Stomach (tissue), 9 donors: ENCODE data around the gene GNPAT. TPM values are rescaled to one million over a fixed set of nuclear protein-coding genes. Genes with fewer than 3 reads are reported as not detected.

ENCODE experiments used
- DNase-seq, 2 donors: peaks; one replicate each; pipeline versions ENCODE4 v3.0.0 to v3.0.0-alpha.2; 2013 to 2019
- H3K27ac ChIP-seq, 5 donors: fragments of 200-600 bp in 4 of 5; sonication (generic) in 4 of 5; one replicate each; pipeline ENCODE4 v1.5.1; 2013 to 2019; ENCODE audit warnings: mild to moderate bottlenecking in 1 of 5, moderate library complexity in 1 of 5
- H3K27me3 ChIP-seq, 3 donors: fragments of 200-600 bp; sonication (generic); one replicate each; pipeline ENCODE4 v1.5.1; 2017 to 2019; ENCODE audit warnings: mixed run types in 1 of 3
- H3K36me3 ChIP-seq, 4 donors: fragments of 200-600 bp; sonication (generic); 1 replicate in 3 of 4; 2 replicates in 1 of 4; pipeline ENCODE4 v1.5.1; 2016 to 2019
- H3K4me1 ChIP-seq, 4 donors: fragments of 200-600 bp; sonication (generic); one replicate each; pipeline ENCODE4 v1.5.1; 2016 to 2019
- H3K4me3 ChIP-seq, 4 donors: fragments of 200-600 bp; sonication (generic) in 3 of 4; one replicate each; pipeline ENCODE4 v1.5.1; 2016 to 2019; ENCODE audit warnings: mild to moderate bottlenecking in 1 of 4
- H3K9me3 ChIP-seq, 4 donors: fragments of 200-600 bp; sonication (generic); one replicate each; pipeline ENCODE4 v1.5.1; 2016 to 2019
- EP300 ChIP-seq: sonication (generic); formaldehyde crosslinking; IDR thresholded peaks from one replicate; pipeline ENCODE4 v1.6.1; 2017; ENCODE audit warnings: antibody characterized with exemption
- POLR2A ChIP-seq, 4 donors: fragments of 450-650 bp; IDR thresholded peaks; one replicate each; pipeline ENCODE4 v1.6.1; 2016; ENCODE audit warnings: antibody characterized with exemption in 4 of 4, control low read depth in 2 of 4, mild to moderate bottlenecking in 1 of 4, moderate library complexity in 1 of 4
- POLR2AphosphoS5 ChIP-seq, 3 donors: sonication (generic); formaldehyde crosslinking; IDR thresholded peaks; one replicate each; pipeline ENCODE4 v1.6.1; 2016; ENCODE audit warnings: antibody characterized with exemption in 3 of 3
- WGBS, 5 donors: extraction: QIAGEN DNeasy Blood & Tissue Kit in 3 of 5; methylation state at CpG; one replicate each; pipeline versions ENCODE4 v1.1.5 to v1.1.7; 2013 to 2018; 5-methylcytosine and 5-hydroxymethylcytosine counted together
- intact Hi-C: fragments of 100-400 bp; cut with DNase I; formaldehyde crosslinking; loops from one replicate; pipeline ENCODE4 v1.15.1; 2023; ENCODE audit warnings: low total_unique reads
- polyA plus RNA-seq, 3 donors: library from polyadenylated mRNA; stranded (reverse); fragments of 200-250 nt; gene quantifications; one replicate each; pipeline ENCODE4 v1.2.3, GENCODE V29; 2013
- total RNA-seq, 5 donors: library from RNA; depleted of rRNA; stranded (reverse); fragments of >200 nt; gene quantifications; one replicate each; pipeline versions ENCODE4 v1.1.0 to v1.2.3, GENCODE V29; 2014 to 2016
- TF ChIP-seq, protein P1 (sequence below), 7 experiments: fragments of 450-650 bp in 4 of 7; fragments of 200-600 bp in 3 of 7; sonication (generic) in 3 of 7; IDR thresholded peaks; one replicate each; pipeline ENCODE4 v1.5.1; 2016 to 2019; ENCODE audit warnings: antibody characterized with exemption in 7 of 7, control low read depth in 2 of 7, mild to moderate bottlenecking in 1 of 7
- donor health status: healthy with polysubstance abuse.
- donor health status: Bipolar disorder and iron deficiency.
- donor health status: healthy.

Gene GNPAT
- total and polyA plus RNA-seq, 8 donors = 35.9 to 76.8 (median 44.9) TPM

DNA sequence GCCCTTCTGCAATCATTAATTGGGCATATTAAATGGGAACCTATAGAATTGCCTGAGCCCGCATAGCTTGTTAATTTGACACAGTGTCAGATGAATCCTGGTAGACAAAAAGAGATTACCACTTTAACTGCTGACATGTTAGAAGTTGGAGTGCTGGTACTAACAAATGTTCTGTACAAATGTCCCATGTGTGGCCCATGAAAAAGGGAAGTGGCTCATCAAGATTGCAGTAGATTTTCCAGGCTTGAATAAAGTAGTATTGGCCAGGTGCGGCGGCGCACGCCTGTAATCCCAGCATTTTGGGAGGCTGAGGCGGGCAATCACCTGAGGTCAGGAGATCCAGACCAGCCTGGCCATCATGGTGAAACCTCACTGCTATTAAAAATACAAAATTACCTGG is 45.6 kb downstream of the GNPAT start:
- H3K27me3 ChIP-seq = no peaks in the 10 kb centered on the region
- H3K4me3 ChIP-seq = no peak overlapping the region
- no peaks in the 10 kb centered on the region for H3K9me3 ChIP-seq
- 96 to 99% (median 98%) methylated on average over 6 of the region's 6 CpGs for WGBS, 5 donors
- TF ChIP-seq POLR2AphosphoS5 (IDR thresholded peaks at IDR 0.05) (no peak), POLR2A (IDR thresholded peaks at IDR 0.05) (no peak), EP300 (no peak)
- TF ChIP-seq, protein P1, sequence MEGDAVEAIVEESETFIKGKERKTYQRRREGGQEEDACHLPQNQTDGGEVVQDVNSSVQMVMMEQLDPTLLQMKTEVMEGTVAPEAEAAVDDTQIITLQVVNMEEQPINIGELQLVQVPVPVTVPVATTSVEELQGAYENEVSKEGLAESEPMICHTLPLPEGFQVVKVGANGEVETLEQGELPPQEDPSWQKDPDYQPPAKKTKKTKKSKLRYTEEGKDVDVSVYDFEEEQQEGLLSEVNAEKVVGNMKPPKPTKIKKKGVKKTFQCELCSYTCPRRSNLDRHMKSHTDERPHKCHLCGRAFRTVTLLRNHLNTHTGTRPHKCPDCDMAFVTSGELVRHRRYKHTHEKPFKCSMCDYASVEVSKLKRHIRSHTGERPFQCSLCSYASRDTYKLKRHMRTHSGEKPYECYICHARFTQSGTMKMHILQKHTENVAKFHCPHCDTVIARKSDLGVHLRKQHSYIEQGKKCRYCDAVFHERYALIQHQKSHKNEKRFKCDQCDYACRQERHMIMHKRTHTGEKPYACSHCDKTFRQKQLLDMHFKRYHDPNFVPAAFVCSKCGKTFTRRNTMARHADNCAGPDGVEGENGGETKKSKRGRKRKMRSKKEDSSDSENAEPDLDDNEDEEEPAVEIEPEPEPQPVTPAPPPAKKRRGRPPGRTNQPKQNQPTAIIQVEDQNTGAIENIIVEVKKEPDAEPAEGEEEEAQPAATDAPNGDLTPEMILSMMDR (IDR thresholded peaks at IDR 0.05) = no peak
- no peaks in the 10 kb centered on the region for H3K4me1 ChIP-seq
- DNase-seq = no peak
- no peaks in the 10 kb centered on the region for H3K36me3 ChIP-seq
- no peak overlapping the region for H3K27ac ChIP-seq
- intact Hi-C loops = no loop called here

DNA sequence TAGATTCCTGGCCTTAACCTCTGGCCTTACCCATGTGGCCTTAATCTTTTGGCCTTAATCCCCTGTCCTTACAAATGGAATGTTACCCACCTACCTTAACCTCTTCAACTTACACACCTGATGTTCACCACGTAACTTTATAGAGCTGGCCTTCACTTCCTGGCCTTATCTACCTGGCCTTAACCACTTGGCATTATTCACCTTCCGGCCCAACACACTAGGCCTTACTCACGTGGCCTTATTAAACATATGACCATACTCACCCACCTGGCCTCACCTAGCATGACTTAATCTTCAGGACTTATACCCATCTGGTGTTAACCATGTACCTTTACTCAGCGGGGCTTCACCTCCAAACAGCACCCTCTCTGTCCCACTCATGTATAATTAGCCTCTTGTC is 54.9 kb downstream of the GNPAT start:
- WGBS, 5 donors = 55 to 74% (median 68%) methylated on average over 4 of the region's 4 CpGs
- intact Hi-C loops = no loop called here

DNA sequence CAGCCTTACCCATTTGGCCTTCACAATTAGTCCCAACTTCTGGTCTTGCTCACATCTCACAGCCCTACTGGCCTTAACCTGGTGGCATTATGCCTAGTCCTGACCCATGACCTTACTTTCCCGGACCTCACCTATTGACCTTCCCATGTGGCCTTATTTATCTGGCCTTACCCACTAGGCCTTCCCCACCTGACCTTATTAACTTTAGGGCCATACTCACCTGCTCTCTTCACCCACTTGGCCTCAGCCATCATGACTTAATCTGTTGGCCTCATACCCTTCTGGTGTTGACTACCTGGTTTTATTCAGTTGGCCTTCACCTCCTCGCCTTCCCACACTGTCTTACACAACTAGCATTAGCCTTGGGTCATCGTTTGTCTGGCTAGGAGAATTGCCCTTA is 61.0 kb downstream of the GNPAT start:
- WGBS, 5 donors = 68 to 92% (median 85%) methylated on average over 3 of the region's 3 CpGs
- Histone ChIP-seq H3K4me3 (no peak overlapping the region), H3K4me1 (no peaks in the 10 kb centered on the region), H3K36me3 (no peaks in the 10 kb centered on the region), H3K27me3 (no peaks in the 10 kb centered on the region), H3K27ac (no peak overlapping the region), H3K9me3 (no peaks in the 10 kb centered on the region)
- intact Hi-C loops = no loop called here
- DNase-seq = no peak
- TF ChIP-seq POLR2AphosphoS5 (IDR thresholded peaks at IDR 0.05) (no peak), POLR2A (IDR thresholded peaks at IDR 0.05) (no peak), EP300 (no peak)
- TF ChIP-seq, protein P1 (IDR thresholded peaks at IDR 0.05) = no peak

More for the DNA sequence above, 54.9 kb downstream of the GNPAT start:
- Histone ChIP-seq H3K4me3 (no peak overlapping the region), H3K27me3 (no peaks in the 10 kb centered on the region), H3K36me3 (no peaks in the 10 kb centered on the region), H3K27ac (no peak overlapping the region), H3K9me3 (no peaks in the 10 kb centered on the region), H3K4me1 (no peaks in the 10 kb centered on the region)
- TF ChIP-seq, protein P1 (IDR thresholded peaks at IDR 0.05) = no peak
- TF ChIP-seq POLR2A (IDR thresholded peaks at IDR 0.05) (no peak), POLR2AphosphoS5 (IDR thresholded peaks at IDR 0.05) (no peak)
- DNase-seq = no peak

DNA sequence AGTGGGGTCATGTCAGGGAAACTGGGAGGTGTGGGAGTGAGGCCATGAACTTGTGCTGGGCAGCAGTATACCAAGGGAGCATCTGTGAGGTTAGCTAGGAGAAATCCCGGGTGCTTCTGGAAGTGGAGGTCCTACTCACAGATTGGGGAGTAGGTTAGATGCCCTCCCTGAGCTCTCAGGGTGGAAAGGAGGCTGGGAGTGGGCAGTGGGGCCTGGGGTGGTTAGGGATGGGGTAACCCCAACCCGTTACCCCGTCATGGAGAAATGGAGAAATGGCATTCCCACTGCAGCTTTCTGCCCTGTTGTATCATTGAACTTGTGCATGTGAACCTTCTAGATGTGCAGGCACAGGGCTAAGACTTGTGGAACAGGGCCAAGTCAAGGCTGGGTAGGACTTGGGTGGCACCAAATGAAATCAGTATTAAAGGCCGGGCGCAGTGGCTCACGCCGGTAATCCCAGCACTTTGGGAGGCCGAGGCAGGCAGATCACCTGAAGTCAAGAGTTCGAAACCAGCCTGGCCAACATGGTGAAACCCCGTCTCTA is 69.5 kb downstream of the GNPAT start:
- Histone ChIP-seq H3K36me3 (no peaks in the 10 kb centered on the region), H3K9me3 (no peaks in the 10 kb centered on the region), H3K27me3 (no peaks in the 10 kb centered on the region), H3K4me3 (no peak overlapping the region), H3K27ac (no peak overlapping the region), H3K4me1 (no peaks in the 10 kb centered on the region)
- DNase-seq = no peak
- TF ChIP-seq EP300 (no peak), POLR2A (IDR thresholded peaks at IDR 0.05) (no peak), POLR2AphosphoS5 (IDR thresholded peaks at IDR 0.05) (no peak)
- TF ChIP-seq, protein P1 (IDR thresholded peaks at IDR 0.05) = no peak
- 93 to 95% (median 94%) methylated on average over 10 of the region's 10 CpGs for WGBS, 5 donors
- intact Hi-C loops = no loop called here
